A549 (cell line): ENCODE measurements around the gene ATAD2B. TPM values are rescaled to one million over a fixed set of nuclear protein-coding genes. Genes with fewer than 3 reads are reported as not detected.

Experiments
- ATAC-seq, 2 experiments: fragments of 200-7000 bp in 1 of 2; fragments of >200 bp in 1 of 2; cut with Nextera tagmentation in 1 of 2; cut with Tn5 transposase in 1 of 2; 3 replicates each; pipeline versions ENCODE4 v1.8.0 to v1.9.1; 2018 to 2020; ENCODE audit warnings: mild to moderate bottlenecking in 1 of 2, moderate library complexity in 1 of 2
- CTCF ChIA-PET: fragments of 300-600 bp; sonication (Branson Sonifier 250); formaldehyde crosslinking; extraction: SDS; loops from one replicate; lab custom pipeline; 2021; ENCODE audit warnings: antibody characterized with exemption, inconsistent platforms; lab: Yijun Ruan, JAX
- POLR2A ChIA-PET: fragments of 350-600 bp; formaldehyde crosslinking; extraction: SDS; loops from one replicate; lab custom pipeline; 2021; ENCODE audit warnings: antibody characterized with exemption, inconsistent platforms; lab: Yijun Ruan, JAX
- DNase-seq, 2 experiments: peaks; one replicate each; pipeline versions ENCODE4 v3.0.0 to v3.0.0-alpha.2; 2011 to 2016; ENCODE audit warnings: low read depth in 1 of 2, low spot score in 1 of 2
- FAIRE-seq: peaks from 2 replicates; lab custom pipeline; 2011; peaks lifted over from hg19 to GRCh38; lab: Jason Lieb, UNC
- H3K27ac ChIP-seq, 2 experiments: fragments of >200 bp; sonication (Bioruptor Twin); formaldehyde crosslinking; 3 replicates each; pipeline ENCODE4 v1.5.1; 2016 to 2017
- H3K4me1 ChIP-seq: fragments of >200 bp; sonication (Bioruptor Twin); formaldehyde crosslinking; 3 replicates; pipeline ENCODE4 v1.6.1; 2016
- H3K4me2 ChIP-seq: fragments of >200 bp; sonication (Bioruptor Twin); formaldehyde crosslinking; 3 replicates; pipeline ENCODE4 v1.6.1; 2016
- H3K4me3 ChIP-seq: fragments of >200 bp; sonication (Bioruptor Twin); formaldehyde crosslinking; 3 replicates; pipeline ENCODE4 v1.5.1; 2016
- H3K9me3 ChIP-seq: fragments of >200 bp; sonication (Bioruptor Twin); formaldehyde crosslinking; 3 replicates; pipeline ENCODE4 v1.6.1; 2016
- BCL3 ChIP-seq: fragments of >200 bp; sonication (Bioruptor Twin); formaldehyde crosslinking; IDR thresholded peaks from 3 replicates; pipeline ENCODE4 v1.6.1; 2016
- BHLHE40 ChIP-seq: IDR thresholded peaks from 2 replicates; pipeline ENCODE4 v1.6.1; 2012; ENCODE audit warnings: low read depth, low read length, inconsistent platforms
- CEBPB ChIP-seq, 2 experiments: fragments of >200 bp in 1 of 2; sonication (Bioruptor Twin) in 1 of 2; formaldehyde crosslinking in 1 of 2; IDR thresholded peaks; 2 replicates each; pipeline ENCODE4 v1.6.1; 2012 to 2016
- CHD2 ChIP-seq: fragments of 150-350 bp; IDR thresholded peaks from 2 replicates; pipeline ENCODE4 v1.6.1; 2014; ENCODE audit warnings: low read length; ENCODE audit not compliant: partially characterized antibody
- CTCF ChIP-seq: fragments of >200 bp; sonication (Bioruptor Twin); formaldehyde crosslinking; IDR thresholded peaks from 3 replicates; pipeline ENCODE4 v1.5.1; 2016
- EHMT2 ChIP-seq: fragments of 200-600 bp; sonication (generic); IDR thresholded peaks from 2 replicates; pipeline ENCODE4 v1.6.1; 2016; ENCODE audit warnings: antibody characterized with exemption, low read depth, mild to moderate bottlenecking, moderate library complexity
- FOSB ChIP-seq: fragments of 250-450 bp; sonication (Bioruptor Pico); IDR thresholded peaks from 2 replicates; pipeline ENCODE4 v1.5.0; 2020; ENCODE audit warnings: mild to moderate bottlenecking, moderate library complexity
- HOXB5 ChIP-seq: fragments of 250-450 bp; sonication (Bioruptor Pico); IDR thresholded peaks from 2 replicates; pipeline ENCODE4 v1.5.0; 2020; ENCODE audit warnings: mild to moderate bottlenecking, moderate library complexity
- KDM1A ChIP-seq: fragments of 200-600 bp; sonication (generic); IDR thresholded peaks from 2 replicates; pipeline ENCODE4 v1.6.1; 2016; ENCODE audit warnings: low read depth, mild to moderate bottlenecking
- MAFK ChIP-seq: fragments of 450-650 bp; IDR thresholded peaks from 2 replicates; pipeline ENCODE4 v1.6.1; 2014; ENCODE audit not compliant: partially characterized antibody
- MYC ChIP-seq: IDR thresholded peaks from 2 replicates; pipeline ENCODE4 v1.6.1; 2012; ENCODE audit warnings: mild to moderate bottlenecking, inconsistent platforms, low read length, improper control_type of control experiment, borderline replicate concordance
- NFE2L2 ChIP-seq: fragments of 150-350 bp; conservative IDR thresholded peaks from 2 replicates; pipeline ENCODE4 v1.6.1; 2014; ENCODE audit warnings: low read length
- NPAS2 ChIP-seq: fragments of 250-450 bp; sonication (Bioruptor Pico); IDR thresholded peaks from 2 replicates; pipeline ENCODE4 v1.8.0; 2022; ENCODE audit warnings: mild to moderate bottlenecking, moderate library complexity, borderline replicate concordance
- PHF8 ChIP-seq: fragments of 200-600 bp; sonication (generic); IDR thresholded peaks from 2 replicates; pipeline ENCODE4 v1.6.1; 2016; ENCODE audit warnings: low read depth, mild to moderate bottlenecking, antibody characterized with exemption, moderate library complexity, borderline replicate concordance
- RAD21 ChIP-seq, 2 experiments: fragments of >200 bp in 1 of 2; sonication (Bioruptor Twin) in 1 of 2; formaldehyde crosslinking in 1 of 2; IDR thresholded peaks in 1 of 2; conservative IDR thresholded peaks in 1 of 2; 2 replicates in 1 of 2; 3 replicates in 1 of 2; pipeline ENCODE4 v1.6.1; 2012 to 2018; ENCODE audit warnings: inconsistent platforms in 1 of 2
- RCOR1 ChIP-seq: fragments of 150-350 bp; IDR thresholded peaks from 2 replicates; pipeline ENCODE4 v1.6.1; 2014; ENCODE audit warnings: antibody characterized with exemption, low read length, low read depth
- RNF2 ChIP-seq: fragments of 200-600 bp; sonication (generic); IDR thresholded peaks from 2 replicates; pipeline ENCODE4 v1.6.1; 2016; ENCODE audit warnings: low read depth, mild to moderate bottlenecking, antibody characterized with exemption, moderate library complexity, borderline replicate concordance
- SREBF2 ChIP-seq: fragments of 450-650 bp; IDR thresholded peaks from 2 replicates; pipeline ENCODE4 v1.6.1; 2014; ENCODE audit warnings: mild to moderate bottlenecking, moderate library complexity
- WGBS: methylation state at CpG from one replicate; pipeline ENCODE4 v1.1.6; 2017; ENCODE audit errors: missing lambda C conversion rate; 5-methylcytosine and 5-hydroxymethylcytosine counted together
- polyA plus RNA-seq, 4 experiments: library from polyadenylated mRNA; depleted of rRNA in 3 of 4; stranded (reverse); fragments of >200 nt; fragmentation: RNase III in 1 of 4; extraction: RNeasy Plus Mini Kit Qiagen cat#74134 plus additional on column Dnase treatment in 1 of 4; gene quantifications; 2 replicates in 3 of 4; 3 replicates in 1 of 4; pipeline ENCODE4 v1.2.3, GENCODE V29; 2011 to 2017
- TF ChIP-seq, protein P1 (sequence below): IDR thresholded peaks from 2 replicates; pipeline ENCODE4 v1.6.1; 2012; ENCODE audit warnings: low read depth, borderline replicate concordance

The ATAD2B gene
- polyA plus RNA-seq, 2 of the 4 experiments (the other 2 are of a cell fraction), result 5.4 to 13.1 TPM

GRCh38 chr2:23803965-23804542 is 122.9 kb downstream of the ATAD2B start:
- peaks cover 37% of the 10 kb centered on the region for H3K4me1 ChIP-seq
- no peaks in the 10 kb centered on the region for H3K9me3 ChIP-seq
- FAIRE-seq (no peak), DNase-seq (peak; percentile 17 to 61), ATAC-seq (peak; percentile 88 to 97)
- peak overlapping the region; percentile 41 for H3K4me2 ChIP-seq
- TF ChIP-seq CTCF, result peak; percentile 46
- TF ChIP-seq RAD21 (conservative IDR thresholded peaks at IDR 0.05 in 1 of 2, IDR thresholded peaks at IDR 0.05 in 1 of 2), result peak in 1 of 2 experiments; percentile 31; a peak in 1 of 5 replicates
- TF ChIP-seq EHMT2, result no peak
- POLR2A ChIA-PET, result interaction anchor here (0.6 to 1.7 kb wide), 2 partner anchors 12 to 123 kb away, joined by 5 to 8 read pairs; partner anchors contain the start of gene ATAD2B
- CTCF ChIA-PET, result interaction anchor here (0.6 to 4.4 kb wide), 9 partner anchors 9 to 221 kb away, joined by 3 to 25 read pairs (median 4); partner anchors contain the start of gene ATAD2B
- WGBS, result 33% methylated on average over 5 of the region's 5 CpGs
- H3K4me3 ChIP-seq, result no peak overlapping the region
- peak overlapping the region in 1 of 2 experiments; percentile 11; a peak in 1 of 6 replicates for H3K27ac ChIP-seq

DNA sequence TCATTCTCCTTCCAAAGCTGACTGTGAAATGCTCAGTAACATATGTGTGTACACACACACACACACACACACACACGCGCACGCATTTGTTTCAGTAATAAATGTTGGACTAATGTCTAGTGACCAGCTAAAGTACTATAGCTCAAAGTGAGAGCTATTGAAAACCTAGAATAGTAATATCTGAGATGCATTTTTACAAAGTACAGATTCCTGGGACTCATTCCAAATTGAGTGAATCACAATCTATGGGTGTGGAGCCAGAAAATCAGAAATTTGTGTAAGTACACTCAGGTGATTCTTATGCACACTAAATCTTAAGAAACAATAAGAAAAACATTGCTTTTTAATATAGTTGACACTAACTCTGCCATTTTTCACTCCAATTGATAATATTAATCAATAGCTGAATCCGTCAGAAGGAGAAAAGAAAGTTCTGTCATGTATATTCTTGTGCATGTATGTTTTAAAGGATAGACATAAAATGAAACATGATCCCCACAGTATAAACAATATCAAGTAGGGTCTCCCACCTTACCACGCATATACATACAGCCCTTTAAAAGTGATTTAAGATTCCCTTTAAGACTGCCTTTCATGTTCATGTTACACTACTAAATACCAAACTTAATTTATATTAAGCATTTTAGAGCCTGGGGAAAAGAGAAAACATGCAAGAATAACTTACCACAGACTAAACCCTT is 123.5 kb downstream of the ATAD2B start:
- peak overlapping the region in 1 of 2 experiments; percentile 35; a peak in 1 of 6 replicates for H3K27ac ChIP-seq
- H3K4me1 ChIP-seq, result peaks cover 37% of the 10 kb centered on the region
- ChIA-PET CTCF (interaction anchor here (0.6 to 4.4 kb wide), 8 partner anchors 9 to 1318 kb away, joined by 3 to 25 read pairs (median 4); partner anchors contain the start of gene ATAD2B), POLR2A (interaction anchor here (1.7 kb wide), 1 partner anchor 123 kb away, joined by 8 read pairs; the partner anchor contains the start of gene ATAD2B)
- no peak overlapping the region for H3K4me3 ChIP-seq
- DNase-seq (no peak), ATAC-seq (peak; percentile 46 to 57; a peak in 4 of 6 replicates), FAIRE-seq (peak; percentile 73)
- H3K4me2 ChIP-seq, result peak overlapping the region; percentile 41
- WGBS, result 81% methylated on average over 5 of the region's 5 CpGs
- TF ChIP-seq PHF8, result no peak
- no peak for TF ChIP-seq CHD2
- no peak for TF ChIP-seq KDM1A
- no peak for TF ChIP-seq FOSB
- no peak for TF ChIP-seq CEBPB (IDR thresholded peaks at IDR 0.05)
- no peak for TF ChIP-seq MYC
- TF ChIP-seq RCOR1, result no peak
- TF ChIP-seq SREBF2, result no peak
- TF ChIP-seq RNF2, result no peak
- TF ChIP-seq NFE2L2, result no peak
- no peak for TF ChIP-seq BHLHE40
- TF ChIP-seq MAFK, result no peak
- no peak for TF ChIP-seq BCL3
- no peak for TF ChIP-seq NPAS2
- TF ChIP-seq, protein P1, sequence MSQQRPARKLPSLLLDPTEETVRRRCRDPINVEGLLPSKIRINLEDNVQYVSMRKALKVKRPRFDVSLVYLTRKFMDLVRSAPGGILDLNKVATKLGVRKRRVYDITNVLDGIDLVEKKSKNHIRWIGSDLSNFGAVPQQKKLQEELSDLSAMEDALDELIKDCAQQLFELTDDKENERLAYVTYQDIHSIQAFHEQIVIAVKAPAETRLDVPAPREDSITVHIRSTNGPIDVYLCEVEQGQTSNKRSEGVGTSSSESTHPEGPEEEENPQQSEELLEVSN, result no peak
- TF ChIP-seq HOXB5 (CRISPR knock-in tag), result no peak
- H3K9me3 ChIP-seq, result no peaks in the 10 kb centered on the region
